ENCODE results near the gene B3GAT3.
A peak's percentile ranks its signal among the peaks of the same experiment; 100 is the strongest.
"Not testable (repeated sequence)": the region's sequence is repeated elsewhere in the genome, so short reads cannot be mapped to it uniquely, and the experiment has no call there.

Gene B3GAT3

DNA sequence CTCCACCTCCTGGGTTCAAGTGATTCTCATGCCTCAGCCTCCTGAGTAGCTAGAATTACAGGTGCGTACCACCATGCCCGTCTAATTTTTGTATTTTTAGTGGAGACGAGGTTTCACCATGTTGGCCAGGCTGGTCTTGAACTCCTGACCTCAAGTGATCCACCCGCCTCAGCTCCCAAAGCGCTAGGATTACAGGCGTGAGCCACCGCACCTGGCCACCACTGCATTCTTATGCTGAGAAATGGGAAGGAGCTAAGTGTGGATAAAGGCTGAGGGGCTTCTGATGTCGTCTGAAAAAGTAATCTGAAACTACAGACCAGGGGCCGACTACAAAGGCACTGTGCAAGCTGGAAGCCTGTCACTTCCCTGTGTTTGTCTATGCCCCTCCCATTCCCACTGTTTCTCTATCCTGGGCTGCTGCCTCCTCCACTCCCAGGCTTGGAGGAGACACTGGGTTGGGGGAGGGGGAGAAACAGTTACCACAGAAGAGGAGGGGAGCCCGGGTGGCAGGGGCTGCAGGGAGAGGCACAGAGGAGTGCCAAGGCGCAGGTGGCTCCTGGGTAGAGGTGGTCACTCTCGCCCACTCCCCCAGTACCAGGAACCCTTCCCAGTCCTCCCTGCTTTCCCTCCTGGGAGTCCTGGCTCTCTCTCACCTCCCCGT lies 17.2 kb downstream of the B3GAT3 start:
- no peak for DNase-seq (ENCODE audit: low read depth in 1 of 2, low spot score in 1 of 2)

DNA sequence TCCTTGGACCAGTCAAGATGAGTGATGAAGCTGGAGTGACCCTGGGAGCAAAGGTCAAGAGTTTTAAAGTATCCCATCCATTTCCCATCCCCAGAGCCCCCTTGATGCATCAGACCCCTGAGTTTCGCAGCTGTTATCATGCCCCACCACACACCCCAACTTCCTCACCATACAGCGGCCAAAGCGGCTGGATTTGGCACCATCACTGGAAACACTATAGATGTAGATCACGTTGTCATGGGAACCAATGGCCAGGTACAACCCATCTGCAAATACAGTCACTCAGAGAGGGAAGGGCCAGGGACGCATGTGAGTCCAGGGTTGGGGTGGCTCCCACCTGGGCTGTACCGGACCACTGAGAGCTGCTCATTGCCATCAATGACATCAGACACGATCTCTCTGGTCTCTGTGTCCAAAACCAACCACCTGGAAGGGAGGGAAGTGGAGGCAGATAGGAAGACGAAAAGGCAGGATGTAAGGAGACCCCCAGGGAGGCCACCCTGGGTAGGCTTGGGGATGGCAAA lies 17.9 kb downstream of the B3GAT3 start:
- no peak for DNase-seq (ENCODE audit: low read depth in 1 of 2, low spot score in 1 of 2)

DNA sequence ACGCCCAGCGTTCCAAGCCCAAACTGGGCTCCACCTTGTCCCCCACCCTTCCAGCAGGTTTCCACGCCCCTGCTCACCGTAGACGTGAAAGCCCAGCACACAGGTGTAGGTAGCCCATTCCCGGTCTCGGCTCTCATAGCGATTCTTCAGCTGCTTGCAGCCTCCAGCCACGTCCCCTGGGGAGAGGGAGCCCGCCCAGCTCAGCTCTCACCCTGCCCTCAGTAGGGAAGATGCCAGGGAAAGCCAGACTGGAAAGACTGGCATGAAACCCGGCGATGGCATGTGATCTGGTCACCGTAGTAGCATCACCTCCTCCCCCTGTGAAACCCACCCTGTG lies 18.7 kb downstream of the B3GAT3 start:
- no peak for DNase-seq (ENCODE audit: low read depth in 1 of 2, low spot score in 1 of 2)

- DNase-seq (ENCODE audit: low read depth in 1 of 2, low spot score in 1 of 2), result no peak
These were observed 19.4 kb downstream of the B3GAT3 start for GRCh38 chr11:62602141-62603071.

DNA sequence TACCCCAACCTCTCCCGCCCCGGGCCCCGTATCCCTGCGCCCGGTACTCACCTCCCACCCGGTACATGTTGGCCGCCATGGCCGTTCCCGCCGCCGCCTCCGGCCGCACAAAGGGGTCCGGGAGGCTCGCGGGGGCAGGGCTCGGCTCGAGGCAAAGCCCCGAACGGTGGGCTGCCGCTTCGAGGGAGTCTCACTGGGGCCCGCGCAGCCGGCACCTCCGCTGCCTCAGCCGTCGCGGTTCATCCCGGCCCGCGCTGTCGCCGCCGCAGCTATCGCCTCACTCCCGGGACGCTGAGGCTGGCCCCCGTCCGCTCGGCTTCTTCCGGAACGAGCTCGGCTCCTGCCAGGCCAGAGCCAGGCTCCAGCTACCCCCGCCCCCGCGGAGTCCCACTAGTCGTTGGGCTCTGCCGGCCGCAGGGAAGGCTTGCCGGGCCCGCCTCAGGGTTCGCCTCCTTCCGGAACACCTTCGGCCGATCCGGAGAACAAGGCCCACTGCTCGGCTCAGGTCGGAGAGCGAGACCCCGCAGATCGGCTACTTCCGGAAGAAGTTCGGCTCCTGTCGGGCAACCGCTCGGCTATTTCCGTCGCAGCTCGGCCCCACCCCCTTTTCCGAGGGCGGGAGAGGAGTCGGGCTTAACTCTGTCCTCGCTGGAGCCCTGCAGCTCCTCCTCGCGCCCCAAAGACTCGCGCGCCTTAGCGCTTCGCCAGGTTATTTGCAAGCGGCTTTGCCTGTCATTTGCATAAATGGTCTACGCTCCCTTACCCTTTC lies 20.2 kb downstream of the B3GAT3 start, which contains the start of gene MTA2:
Gene MTA2 (minus strand): TSS at position 494 of the 769 bp plus-strand sequence. CDS start 415 bp downstream, at position 79.
- DNase-seq (ENCODE audit: low read depth in 1 of 2, low spot score in 1 of 2), result peak; percentile 99

- DNase-seq (ENCODE audit: low read depth in 1 of 2, low spot score in 1 of 2), result no peak
These were observed 20.7 kb downstream of the B3GAT3 start for GRCh38 chr11:62601122-62601371.

DNA sequence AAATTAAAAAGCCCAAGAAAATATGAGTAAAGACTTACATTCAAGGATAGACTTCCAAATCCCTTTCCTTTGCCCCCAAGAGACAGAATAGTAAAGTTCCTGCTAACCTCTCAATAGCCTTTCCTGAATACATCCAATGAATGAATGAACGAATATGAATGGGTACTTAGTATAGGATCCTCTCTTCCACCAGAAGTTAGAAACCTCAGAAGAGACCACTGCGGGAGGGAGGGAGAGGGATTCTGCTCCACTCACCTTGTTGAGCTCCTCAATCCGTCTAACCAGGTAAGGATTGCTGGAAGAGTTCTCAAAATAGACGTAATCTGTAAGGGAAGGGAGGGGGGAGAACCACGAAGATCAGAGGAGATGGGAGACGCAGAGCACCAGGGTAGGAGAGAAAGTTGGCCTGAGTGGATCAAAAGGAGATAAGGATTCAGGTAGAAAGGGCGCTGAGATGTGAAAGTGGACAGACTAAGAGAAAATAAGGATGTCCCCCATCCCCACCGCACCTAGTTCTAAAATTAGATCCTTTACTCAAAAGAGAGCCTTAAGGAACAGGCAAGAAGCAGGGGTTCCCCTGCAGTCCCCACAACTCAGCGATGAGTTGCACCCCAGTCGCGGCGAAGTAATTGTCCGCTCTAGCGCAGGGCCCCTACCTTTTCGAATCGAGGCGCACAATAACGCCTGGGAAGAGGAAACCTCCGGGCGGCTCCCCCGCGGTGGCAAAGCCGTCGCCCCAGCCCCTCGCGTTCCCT lies 21.2 kb downstream of the B3GAT3 start:
- no peak for DNase-seq (ENCODE audit: low read depth in 1 of 2, low spot score in 1 of 2)

- DNase-seq (ENCODE audit: low read depth in 1 of 2, low spot score in 1 of 2), result no peak
These were observed 21.9 kb downstream of the B3GAT3 start for GRCh38 chr11:62599901-62600300.

DNA sequence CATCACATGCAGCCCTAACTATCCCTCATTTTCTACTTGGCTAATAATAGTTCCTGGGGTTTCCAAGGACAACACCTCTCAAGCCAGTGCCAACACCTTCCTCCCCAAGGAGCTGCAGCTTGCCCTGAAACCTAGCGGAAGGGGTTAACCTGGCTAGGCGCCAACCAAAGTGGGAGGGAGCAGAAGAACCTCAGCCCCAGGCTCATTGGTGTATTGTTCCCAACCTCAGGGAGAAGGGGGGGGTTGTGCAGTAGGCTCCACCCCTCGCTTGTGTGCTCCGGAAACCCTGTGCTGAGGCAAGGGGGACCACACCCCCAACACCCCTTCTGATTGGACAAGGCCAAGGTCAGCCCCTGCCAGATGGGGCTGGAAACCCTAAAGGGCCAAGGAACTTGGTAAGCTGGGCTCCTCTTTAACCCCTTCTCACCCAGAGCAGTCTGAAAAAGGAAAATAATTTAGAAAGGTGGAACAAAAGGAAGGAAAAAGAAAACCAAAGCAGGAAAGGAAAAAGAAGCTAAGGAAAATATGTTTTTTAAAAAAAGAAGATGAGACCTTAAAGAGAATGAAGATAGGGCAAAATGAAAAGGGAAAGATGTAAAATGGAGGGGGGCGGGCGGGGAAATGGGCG lies 22.6 kb downstream of the B3GAT3 start:
- DNase-seq (ENCODE audit: low read depth in 1 of 2, low spot score in 1 of 2), result peak; percentile 89 to 91

DNA sequence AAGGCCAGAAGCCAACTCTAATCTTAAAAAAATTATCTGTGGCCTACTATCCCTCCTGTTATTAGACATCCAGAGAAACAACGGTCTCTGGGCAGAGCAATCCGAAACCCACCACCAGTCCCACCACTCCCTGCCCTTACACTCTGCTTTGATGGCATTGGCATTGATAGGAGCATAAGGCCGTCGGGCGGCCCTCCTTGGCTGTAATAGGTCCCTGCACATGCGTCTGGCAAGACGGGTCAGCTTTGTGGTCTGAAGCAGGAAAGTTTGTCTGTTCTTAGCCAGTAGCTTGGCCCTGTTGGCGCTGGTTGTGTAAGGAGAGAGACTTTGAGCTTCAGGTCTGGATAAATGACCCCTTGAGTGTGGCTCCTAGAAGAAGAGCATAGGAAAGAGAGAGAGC lies 26.7 kb downstream of the B3GAT3 start:
- DNase-seq (ENCODE audit: low read depth in 1 of 2, low spot score in 1 of 2), result no peak

DNA sequence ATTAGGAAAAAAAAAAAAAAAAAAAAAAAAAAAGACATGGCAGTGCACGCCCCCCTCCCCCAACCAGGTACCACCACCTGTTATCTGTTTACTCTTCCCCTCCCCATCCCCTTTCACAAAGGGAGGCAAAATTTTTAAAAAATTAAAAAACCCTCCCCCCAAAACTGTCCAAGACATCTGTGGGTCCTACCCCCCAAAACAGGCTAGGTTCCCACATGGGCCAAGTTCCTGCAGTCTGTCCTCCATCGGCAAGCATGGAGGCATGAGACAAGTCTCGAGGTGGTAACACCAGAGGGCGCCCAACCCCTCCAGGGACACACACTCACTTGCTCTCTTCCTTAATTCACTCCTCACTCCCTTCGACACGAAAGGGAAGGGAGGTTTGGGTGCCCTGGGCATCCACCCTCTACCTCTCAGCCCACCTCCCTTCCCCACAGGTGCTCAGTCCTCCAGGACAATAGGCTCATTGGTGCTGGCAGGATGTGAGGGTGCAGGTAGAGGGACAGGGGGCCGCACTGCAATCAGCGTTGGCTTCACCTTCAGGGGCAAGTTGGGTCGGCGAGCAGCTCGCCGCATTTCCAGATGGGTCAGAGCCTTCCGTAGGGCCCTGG lies 28.2 kb downstream of the B3GAT3 start:
- peak; percentile 53 to 60 for DNase-seq (ENCODE audit: low read depth in 1 of 2, low spot score in 1 of 2)

DNA sequence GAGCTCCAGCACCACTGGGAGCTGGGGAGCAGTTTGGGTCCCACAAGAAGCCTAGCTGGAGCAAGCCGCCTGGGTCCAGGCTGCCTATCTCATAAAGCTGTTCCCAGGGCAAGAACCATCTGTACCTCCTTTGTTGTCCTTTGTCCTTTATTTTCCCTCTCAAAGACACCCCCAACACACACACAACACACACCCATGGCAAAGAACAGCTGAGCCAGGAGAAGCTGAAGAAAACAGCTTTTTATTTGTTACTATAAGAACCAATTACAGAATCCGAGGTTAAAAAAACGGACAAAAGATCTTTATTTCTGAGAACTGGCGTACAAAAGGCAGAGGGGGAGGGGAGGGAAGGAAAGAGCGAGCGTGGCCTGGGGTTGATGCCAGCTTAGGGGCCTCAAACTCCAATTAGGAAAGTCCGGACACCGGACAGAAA lies 28.8 kb downstream of the B3GAT3 start:
- no peak for DNase-seq (ENCODE audit: low read depth in 1 of 2, low spot score in 1 of 2)

DNA sequence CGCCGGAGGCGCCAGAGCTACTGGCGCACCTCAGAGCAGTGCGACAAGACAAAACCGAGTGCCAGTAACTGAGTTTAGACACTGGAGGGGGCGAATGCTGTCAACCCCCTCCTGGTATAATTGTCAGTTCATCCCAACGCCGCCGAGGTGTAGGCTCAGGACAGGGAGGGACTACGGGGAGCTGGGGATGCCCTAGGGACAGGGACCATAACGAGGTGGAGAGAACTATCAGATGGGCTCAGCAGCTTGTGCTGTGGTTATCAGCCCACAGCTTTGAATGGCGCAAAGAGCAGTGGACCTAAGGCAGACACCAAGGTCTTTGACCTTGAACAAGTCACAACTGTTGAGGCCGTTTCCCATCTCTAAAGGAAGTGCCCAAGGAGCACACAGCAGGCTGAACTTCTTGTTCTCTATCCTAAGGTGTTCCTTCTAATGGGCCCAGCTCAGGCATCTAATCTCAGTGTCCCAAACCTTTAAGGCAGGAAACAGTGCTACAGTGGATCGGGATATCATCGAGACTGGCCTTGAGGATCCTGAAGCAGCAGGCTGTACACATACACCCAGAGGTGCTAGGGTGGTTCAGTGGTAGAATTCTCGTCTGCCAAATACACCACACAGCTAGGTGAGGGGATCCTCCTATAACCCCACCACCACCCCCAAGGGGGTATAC lies 29.5 kb downstream of the B3GAT3 start:
- no peak for DNase-seq (ENCODE audit: low read depth in 1 of 2, low spot score in 1 of 2)

DNA sequence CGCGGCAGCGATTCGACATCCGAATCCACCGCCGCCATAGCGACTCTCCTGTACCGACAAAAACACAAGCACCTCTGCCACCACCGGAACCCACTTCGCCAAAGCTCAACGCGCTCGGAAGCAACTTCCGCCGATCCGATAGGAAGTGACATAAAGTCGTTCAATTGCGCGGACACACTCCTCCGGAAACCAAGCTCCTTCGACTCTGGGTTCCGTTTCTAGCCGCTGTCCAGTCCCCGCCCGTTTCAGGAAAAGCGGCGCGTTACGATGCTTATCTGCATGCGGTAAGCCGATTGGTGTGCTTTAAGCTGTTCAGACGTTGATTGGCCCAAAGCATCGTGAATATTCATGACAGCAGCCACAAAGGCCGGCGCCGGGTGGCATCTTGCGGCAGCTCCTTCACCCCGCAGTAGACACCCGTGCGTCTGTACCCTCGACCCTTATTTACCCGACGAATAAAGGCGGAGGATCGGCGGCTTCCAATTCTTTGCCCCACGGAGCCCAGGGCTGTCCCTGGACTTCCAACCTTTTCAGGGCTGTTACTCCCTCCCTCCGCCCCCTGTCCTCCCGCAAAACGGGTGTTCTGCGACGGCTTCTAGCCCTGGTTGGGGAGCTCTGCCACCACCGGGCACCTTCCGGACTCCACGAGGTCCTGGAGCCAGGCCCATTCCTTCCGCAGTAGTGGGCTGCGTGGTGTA lies 30.2 kb downstream of the B3GAT3 start, which contains the start of gene TUT1:
Gene TUT1 (minus strand): TSS at position 76 of the 698 bp plus-strand sequence. CDS start 38 bp downstream, at position 38.
- DNase-seq (ENCODE audit: low read depth in 1 of 2, low spot score in 1 of 2), result peak; percentile 91 to 92

GRCh38 chr11:62588966-62589637 lies 32.7 kb downstream of the B3GAT3 start:
- no peak for DNase-seq (ENCODE audit: low read depth in 1 of 2, low spot score in 1 of 2)

- not testable (repeated sequence) for DNase-seq (ENCODE audit: low read depth in 1 of 2, low spot score in 1 of 2)
These were observed 36.4 kb downstream of the B3GAT3 start for GRCh38 chr11:62585356-62585755.

DNA sequence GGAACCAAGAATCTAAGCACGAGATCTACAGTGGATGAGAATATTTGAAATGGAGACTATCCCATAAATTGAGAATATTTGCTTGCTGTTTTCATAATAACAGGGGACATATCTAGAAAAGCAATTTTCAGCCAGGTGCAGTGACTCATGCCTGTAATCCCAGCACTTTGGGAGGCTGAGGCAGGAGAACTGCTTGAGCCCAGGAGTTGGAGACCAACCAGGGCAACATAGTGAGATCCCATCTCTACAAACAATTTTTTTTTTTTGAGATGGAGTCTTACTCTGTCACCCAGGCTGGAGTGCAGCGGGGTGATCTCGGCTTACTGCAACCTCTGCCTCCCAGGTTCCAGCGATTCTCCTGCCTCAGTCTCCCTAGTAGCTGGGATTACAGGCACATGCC lies 40.1 kb downstream of the B3GAT3 start:
- DNase-seq (ENCODE audit: low read depth in 1 of 2, low spot score in 1 of 2), result not testable (repeated sequence)

All from activated T-helper 1 cell treated with anti-CD3 and anti-CD28 coated beads, Interleukin-2, amount 50 U/mL, for 16 hours (primary cell).